GM23338 (cell line): ENCODE data around the gene CCL24.

Experiments used
- ZNF331 ChIP-seq: fragments of 250-450 bp; sonication (Bioruptor Pico); IDR thresholded peaks from 2 replicates; pipeline ENCODE4 v1.5.0; 2020; ENCODE audit warnings: low read depth, mild to moderate bottlenecking, moderate library complexity
- TF ChIP-seq, protein P1 (sequence below), 2 experiments: fragments of 200-600 bp in 1 of 2; sonication (generic) in 1 of 2; conservative IDR thresholded peaks; 2 replicates each; pipeline versions ENCODE4 v1.5.1 to v1.6.1; 2016 to 2017; ENCODE audit warnings: antibody characterized with exemption in 2 of 2, low read depth in 2 of 2, mild to moderate bottlenecking in 2 of 2, moderate library complexity in 1 of 2

DNA sequence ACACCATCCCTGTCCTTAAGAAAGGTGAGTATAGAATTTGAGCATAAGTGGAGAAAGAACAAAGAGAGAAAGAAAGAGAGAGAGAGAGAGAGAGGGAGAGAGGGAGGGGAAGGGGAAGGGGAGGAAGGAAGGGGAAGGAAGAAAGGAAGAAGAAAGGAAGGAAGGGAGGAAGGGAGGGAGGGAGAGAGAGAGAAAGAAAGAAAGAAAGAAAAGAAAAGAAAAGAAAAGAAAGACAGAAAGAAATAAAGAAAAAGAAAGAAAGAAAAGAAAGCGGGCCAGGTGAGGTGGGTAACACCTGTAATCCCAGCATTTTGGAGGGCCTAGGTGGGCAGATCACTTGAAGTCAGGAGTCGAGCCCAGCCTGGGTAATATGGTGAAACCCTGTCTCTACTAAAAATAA is 19.9 kb downstream of the CCL24 start:
- TF ChIP-seq, protein P1, sequence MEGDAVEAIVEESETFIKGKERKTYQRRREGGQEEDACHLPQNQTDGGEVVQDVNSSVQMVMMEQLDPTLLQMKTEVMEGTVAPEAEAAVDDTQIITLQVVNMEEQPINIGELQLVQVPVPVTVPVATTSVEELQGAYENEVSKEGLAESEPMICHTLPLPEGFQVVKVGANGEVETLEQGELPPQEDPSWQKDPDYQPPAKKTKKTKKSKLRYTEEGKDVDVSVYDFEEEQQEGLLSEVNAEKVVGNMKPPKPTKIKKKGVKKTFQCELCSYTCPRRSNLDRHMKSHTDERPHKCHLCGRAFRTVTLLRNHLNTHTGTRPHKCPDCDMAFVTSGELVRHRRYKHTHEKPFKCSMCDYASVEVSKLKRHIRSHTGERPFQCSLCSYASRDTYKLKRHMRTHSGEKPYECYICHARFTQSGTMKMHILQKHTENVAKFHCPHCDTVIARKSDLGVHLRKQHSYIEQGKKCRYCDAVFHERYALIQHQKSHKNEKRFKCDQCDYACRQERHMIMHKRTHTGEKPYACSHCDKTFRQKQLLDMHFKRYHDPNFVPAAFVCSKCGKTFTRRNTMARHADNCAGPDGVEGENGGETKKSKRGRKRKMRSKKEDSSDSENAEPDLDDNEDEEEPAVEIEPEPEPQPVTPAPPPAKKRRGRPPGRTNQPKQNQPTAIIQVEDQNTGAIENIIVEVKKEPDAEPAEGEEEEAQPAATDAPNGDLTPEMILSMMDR (conservative IDR thresholded peaks at IDR 0.05; ENCODE audit: low read depth in 2 of 2) = no peak
- no peak for TF ChIP-seq ZNF331 (CRISPR knock-in tag)
